ENCODE measurements around the gene GALNTL6.

DNA sequence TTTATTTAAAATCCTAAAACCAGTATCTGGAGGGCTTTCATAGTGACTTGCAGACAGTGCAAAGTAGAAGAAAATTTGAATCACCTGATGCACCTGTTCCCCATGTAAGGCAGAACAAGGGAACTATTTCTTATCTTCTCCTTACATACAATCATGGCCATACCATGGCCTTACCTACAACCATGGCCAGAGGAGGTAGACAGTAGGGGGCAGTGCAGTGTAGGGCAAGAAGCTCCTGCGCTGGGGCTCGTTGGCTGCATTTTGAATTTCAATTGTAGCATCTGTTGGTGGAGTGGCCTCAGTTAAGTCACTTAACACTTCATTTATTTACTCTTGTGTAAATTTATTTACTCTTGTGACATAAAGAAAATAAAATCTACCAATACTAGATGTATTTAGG is 33.0 kb downstream of the GALNTL6 start:
- TF ChIP-seq, protein P1, sequence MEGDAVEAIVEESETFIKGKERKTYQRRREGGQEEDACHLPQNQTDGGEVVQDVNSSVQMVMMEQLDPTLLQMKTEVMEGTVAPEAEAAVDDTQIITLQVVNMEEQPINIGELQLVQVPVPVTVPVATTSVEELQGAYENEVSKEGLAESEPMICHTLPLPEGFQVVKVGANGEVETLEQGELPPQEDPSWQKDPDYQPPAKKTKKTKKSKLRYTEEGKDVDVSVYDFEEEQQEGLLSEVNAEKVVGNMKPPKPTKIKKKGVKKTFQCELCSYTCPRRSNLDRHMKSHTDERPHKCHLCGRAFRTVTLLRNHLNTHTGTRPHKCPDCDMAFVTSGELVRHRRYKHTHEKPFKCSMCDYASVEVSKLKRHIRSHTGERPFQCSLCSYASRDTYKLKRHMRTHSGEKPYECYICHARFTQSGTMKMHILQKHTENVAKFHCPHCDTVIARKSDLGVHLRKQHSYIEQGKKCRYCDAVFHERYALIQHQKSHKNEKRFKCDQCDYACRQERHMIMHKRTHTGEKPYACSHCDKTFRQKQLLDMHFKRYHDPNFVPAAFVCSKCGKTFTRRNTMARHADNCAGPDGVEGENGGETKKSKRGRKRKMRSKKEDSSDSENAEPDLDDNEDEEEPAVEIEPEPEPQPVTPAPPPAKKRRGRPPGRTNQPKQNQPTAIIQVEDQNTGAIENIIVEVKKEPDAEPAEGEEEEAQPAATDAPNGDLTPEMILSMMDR (conservative IDR thresholded peaks at IDR 0.05 in 1 of 2, IDR thresholded peaks at IDR 0.05 in 1 of 2; ENCODE audit: low read depth in 1 of 2, low read length in 2 of 2): peak; percentile 3 to 42
- TF ChIP-seq EZH2 (IDR thresholded peaks at IDR 0.05; ENCODE audit: low read length, missing control alignments): no peak
